Suprapubic skin (tissue), 4 donors: ENCODE results near the gene ZNF460. TPM values are rescaled to one million over a fixed set of nuclear protein-coding genes. Genes with fewer than 3 reads are reported as not detected.

Experiments
- DNase-seq, 2 donors: peaks; one replicate each; pipeline ENCODE4 v3.0.0-alpha.2; 2019; ENCODE audit warnings: low spot score in 2 of 2
- H3K27ac ChIP-seq: fragments of 200-600 bp; sonication (generic); one replicate; pipeline ENCODE4 v1.5.1; 2019
- H3K27me3 ChIP-seq: fragments of 200-600 bp; sonication (generic); one replicate; pipeline ENCODE4 v1.5.1; 2019
- H3K36me3 ChIP-seq: fragments of 200-600 bp; sonication (generic); one replicate; pipeline ENCODE4 v1.5.1; 2019
- H3K4me1 ChIP-seq: fragments of 200-600 bp; sonication (generic); one replicate; pipeline ENCODE4 v1.5.1; 2019
- H3K4me3 ChIP-seq: fragments of 200-600 bp; sonication (generic); one replicate; pipeline ENCODE4 v1.5.1; 2019; ENCODE audit warnings: mild to moderate bottlenecking
- H3K9me3 ChIP-seq: fragments of 200-600 bp; sonication (generic); one replicate; pipeline ENCODE4 v1.5.1; 2019
- CTCF ChIP-seq, 2 donors: fragments of 200-600 bp in 1 of 2; fragments of 450-650 bp in 1 of 2; sonication (generic) in 1 of 2; IDR thresholded peaks; one replicate each; pipeline ENCODE4 v1.5.1; 2016 to 2019; ENCODE audit warnings: antibody characterized with exemption in 2 of 2, mild to moderate bottlenecking in 1 of 2, moderate library complexity in 1 of 2
- EP300 ChIP-seq: sonication (generic); formaldehyde crosslinking; IDR thresholded peaks from one replicate; pipeline ENCODE4 v1.6.1; 2017; ENCODE audit warnings: antibody characterized with exemption
- POLR2A ChIP-seq, 2 donors: fragments of 450-650 bp; IDR thresholded peaks; one replicate each; pipeline ENCODE4 v1.6.1; 2017; ENCODE audit warnings: antibody characterized with exemption in 2 of 2, mild to moderate bottlenecking in 2 of 2, moderate library complexity in 2 of 2
- POLR2AphosphoS5 ChIP-seq, 3 donors: sonication (generic); formaldehyde crosslinking; IDR thresholded peaks; one replicate each; pipeline ENCODE4 v1.6.1; 2017; ENCODE audit warnings: antibody characterized with exemption in 3 of 3
- WGBS: methylation state at CpG from one replicate; pipeline ENCODE4 v1.1.5; 2018; 5-methylcytosine and 5-hydroxymethylcytosine counted together
- total RNA-seq, 4 donors: library from RNA; depleted of rRNA; stranded (reverse); fragments of >200 nt; gene quantifications; one replicate each; pipeline ENCODE4 v1.1.0, GENCODE V29; 2016

ZNF460 gene
- total RNA-seq, 4 donors from 2014 or later = 75.2 to 101 (median 78.6) TPM

GRCh38 chr19:57279418-57280164, 694 bp upstream of the ZNF460 start:
- DNase-seq = peak; percentile 93 to 95
- H3K4me1 ChIP-seq = peaks cover 24% of the 10 kb centered on the region
- WGBS = 5% methylated on average over 25 of the region's 25 CpGs
- TF ChIP-seq POLR2A (IDR thresholded peaks at IDR 0.05) = peak; percentile 33 to 67
- TF ChIP-seq EP300 = no peak
- TF ChIP-seq CTCF (IDR thresholded peaks at IDR 0.05) = no peak
- TF ChIP-seq POLR2AphosphoS5 (IDR thresholded peaks at IDR 0.05) = peak; percentile 68 to 95 (median 81)
- H3K9me3 ChIP-seq = no peaks in the 10 kb centered on the region
- no peaks in the 10 kb centered on the region for H3K27me3 ChIP-seq
- peaks cover 1% of the 10 kb centered on the region for H3K36me3 ChIP-seq
- peak overlapping the region; percentile 97 for H3K27ac ChIP-seq
- H3K4me3 ChIP-seq = peak overlapping the region; percentile 74

- no peak for DNase-seq
- 2% methylated on average over 6 of the region's 6 CpGs for WGBS
- Histone ChIP-seq H3K4me1 (peaks cover 24% of the 10 kb centered on the region), H3K27ac (peak overlapping the region; percentile 97), H3K36me3 (peaks cover 15% of the 10 kb centered on the region), H3K27me3 (no peaks in the 10 kb centered on the region), H3K4me3 (peak overlapping the region; percentile 74), H3K9me3 (no peaks in the 10 kb centered on the region)
- TF ChIP-seq POLR2AphosphoS5 (IDR thresholded peaks at IDR 0.05) (no peak), CTCF (IDR thresholded peaks at IDR 0.05) (no peak), POLR2A (IDR thresholded peaks at IDR 0.05) (no peak), EP300 (no peak)
Observed at GRCh38 chr19:57280962-57281400, 696 bp downstream of the ZNF460 start.

GRCh38 chr19:57282011-57282643, 1.8 kb downstream of the ZNF460 start:
- no peak for TF ChIP-seq EP300
- no peak for TF ChIP-seq POLR2A (IDR thresholded peaks at IDR 0.05)
- TF ChIP-seq POLR2AphosphoS5 (IDR thresholded peaks at IDR 0.05) = no peak
- TF ChIP-seq CTCF (IDR thresholded peaks at IDR 0.05) = no peak
- Histone ChIP-seq H3K9me3 (no peaks in the 10 kb centered on the region), H3K4me1 (peaks cover 24% of the 10 kb centered on the region), H3K4me3 (peak overlapping the region; percentile 74), H3K36me3 (peaks cover 26% of the 10 kb centered on the region), H3K27ac (peak overlapping the region; percentile 27), H3K27me3 (no peaks in the 10 kb centered on the region)
- 74% methylated on average over 4 of the region's 5 CpGs for whole genome bisulfite sequencing
- no peak for DNase-seq

GRCh38 chr19:57288373-57288772, 8.1 kb downstream of the ZNF460 start:
- Histone ChIP-seq H3K27ac (no peak overlapping the region), H3K4me1 (no peaks in the 10 kb centered on the region), H3K27me3 (no peaks in the 10 kb centered on the region), H3K4me3 (no peak overlapping the region), H3K9me3 (no peaks in the 10 kb centered on the region), H3K36me3 (peaks cover 88% of the 10 kb centered on the region)
- DNase-seq = no peak
- WGBS = 96% methylated on average over 4 of the region's 4 CpGs
- TF ChIP-seq CTCF (IDR thresholded peaks at IDR 0.05) (no peak), POLR2AphosphoS5 (IDR thresholded peaks at IDR 0.05) (no peak), EP300 (no peak), POLR2A (IDR thresholded peaks at IDR 0.05) (no peak)

GRCh38 chr19:57290970-57291369, 10.7 kb downstream of the ZNF460 start:
- Histone ChIP-seq H3K36me3 (peaks cover 94% of the 10 kb centered on the region), H3K27ac (no peak overlapping the region), H3K4me1 (no peaks in the 10 kb centered on the region), H3K9me3 (no peaks in the 10 kb centered on the region), H3K4me3 (no peak overlapping the region), H3K27me3 (no peaks in the 10 kb centered on the region)
- WGBS = 99% methylated on average over 11 of the region's 11 CpGs
- no peak for TF ChIP-seq POLR2A (IDR thresholded peaks at IDR 0.05)
- TF ChIP-seq CTCF (IDR thresholded peaks at IDR 0.05) = no peak
- no peak for TF ChIP-seq EP300
- TF ChIP-seq POLR2AphosphoS5 (IDR thresholded peaks at IDR 0.05) = no peak
- DNase-seq = no peak
